Measurements from ENCODE around the gene RUSC2.

Gene RUSC2, protein sequence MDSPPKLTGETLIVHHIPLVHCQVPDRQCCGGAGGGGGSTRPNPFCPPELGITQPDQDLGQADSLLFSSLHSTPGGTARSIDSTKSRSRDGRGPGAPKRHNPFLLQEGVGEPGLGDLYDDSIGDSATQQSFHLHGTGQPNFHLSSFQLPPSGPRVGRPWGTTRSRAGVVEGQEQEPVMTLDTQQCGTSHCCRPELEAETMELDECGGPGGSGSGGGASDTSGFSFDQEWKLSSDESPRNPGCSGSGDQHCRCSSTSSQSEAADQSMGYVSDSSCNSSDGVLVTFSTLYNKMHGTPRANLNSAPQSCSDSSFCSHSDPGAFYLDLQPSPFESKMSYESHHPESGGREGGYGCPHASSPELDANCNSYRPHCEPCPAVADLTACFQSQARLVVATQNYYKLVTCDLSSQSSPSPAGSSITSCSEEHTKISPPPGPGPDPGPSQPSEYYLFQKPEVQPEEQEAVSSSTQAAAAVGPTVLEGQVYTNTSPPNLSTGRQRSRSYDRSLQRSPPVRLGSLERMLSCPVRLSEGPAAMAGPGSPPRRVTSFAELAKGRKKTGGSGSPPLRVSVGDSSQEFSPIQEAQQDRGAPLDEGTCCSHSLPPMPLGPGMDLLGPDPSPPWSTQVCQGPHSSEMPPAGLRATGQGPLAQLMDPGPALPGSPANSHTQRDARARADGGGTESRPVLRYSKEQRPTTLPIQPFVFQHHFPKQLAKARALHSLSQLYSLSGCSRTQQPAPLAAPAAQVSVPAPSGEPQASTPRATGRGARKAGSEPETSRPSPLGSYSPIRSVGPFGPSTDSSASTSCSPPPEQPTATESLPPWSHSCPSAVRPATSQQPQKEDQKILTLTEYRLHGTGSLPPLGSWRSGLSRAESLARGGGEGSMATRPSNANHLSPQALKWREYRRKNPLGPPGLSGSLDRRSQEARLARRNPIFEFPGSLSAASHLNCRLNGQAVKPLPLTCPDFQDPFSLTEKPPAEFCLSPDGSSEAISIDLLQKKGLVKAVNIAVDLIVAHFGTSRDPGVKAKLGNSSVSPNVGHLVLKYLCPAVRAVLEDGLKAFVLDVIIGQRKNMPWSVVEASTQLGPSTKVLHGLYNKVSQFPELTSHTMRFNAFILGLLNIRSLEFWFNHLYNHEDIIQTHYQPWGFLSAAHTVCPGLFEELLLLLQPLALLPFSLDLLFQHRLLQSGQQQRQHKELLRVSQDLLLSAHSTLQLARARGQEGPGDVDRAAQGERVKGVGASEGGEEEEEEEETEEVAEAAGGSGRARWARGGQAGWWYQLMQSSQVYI (N-terminal part only)

DNA sequence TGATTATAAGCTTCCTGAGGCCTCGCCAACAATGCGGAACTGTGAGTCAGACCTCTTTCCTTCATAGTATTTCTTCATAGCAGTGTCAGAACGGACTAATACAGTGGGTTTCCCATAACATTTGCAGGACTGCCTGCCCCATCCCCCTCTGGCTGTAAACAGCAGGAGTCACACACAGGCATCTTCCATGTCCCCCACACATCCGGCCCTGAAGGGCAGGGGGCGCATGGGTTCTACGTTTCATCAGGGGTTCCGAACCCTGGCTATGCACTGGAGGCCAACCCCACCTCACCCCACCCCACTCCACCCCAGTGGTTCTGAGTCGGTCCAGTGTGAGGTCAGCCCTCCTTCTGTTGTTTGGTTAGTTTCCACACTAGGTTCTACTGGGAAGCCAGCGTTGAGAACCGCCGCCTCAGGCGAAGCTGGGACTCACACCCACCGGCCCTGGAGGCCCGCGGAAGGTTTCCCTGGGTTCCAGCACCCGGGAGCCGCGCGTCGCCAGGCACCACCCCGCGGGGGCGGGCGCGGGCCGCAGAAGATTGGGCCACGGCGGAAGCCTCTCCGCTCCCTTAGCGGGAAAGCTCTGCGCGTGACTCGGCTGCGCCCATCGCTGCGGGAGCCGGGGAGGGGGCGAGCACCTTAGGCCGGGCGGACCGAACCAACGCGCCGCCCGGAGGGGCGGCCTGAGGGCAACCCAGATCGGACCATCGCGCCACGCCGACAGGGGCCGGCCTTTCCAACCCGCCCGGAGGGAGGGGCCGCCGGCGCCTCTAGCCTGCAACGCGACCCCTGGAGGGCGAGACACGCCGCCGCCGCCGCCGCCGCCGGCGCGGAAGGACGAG is at the start of gene RUSC2:
TSS of gene RUSC2 (plus strand) at position 799 of the 842 bp plus-strand sequence. CDS start 56,411 bp downstream, outside the sequence.
- peak; percentile 84 for DNase-seq

DNA sequence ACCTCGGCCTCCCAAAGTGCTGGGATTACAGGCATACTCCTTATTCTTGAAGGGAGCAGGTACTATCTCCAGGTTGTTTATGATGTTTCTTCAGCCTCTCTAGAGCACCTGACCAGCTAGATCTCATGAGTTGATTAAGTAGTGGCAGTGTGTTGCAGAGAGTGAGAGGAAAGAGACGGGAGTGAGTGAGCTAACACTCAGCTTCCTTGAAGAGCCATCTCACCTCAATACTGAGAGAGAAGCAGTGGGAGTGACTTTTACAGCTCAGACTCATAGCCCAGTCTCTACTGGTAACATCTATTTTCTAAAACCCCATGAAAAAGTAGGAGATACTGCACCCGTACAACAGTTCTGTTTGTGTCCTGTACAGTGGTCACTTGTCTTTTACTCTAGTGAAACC is 43.9 kb upstream of the RUSC2 start:
- no peak for DNase-seq

DNA sequence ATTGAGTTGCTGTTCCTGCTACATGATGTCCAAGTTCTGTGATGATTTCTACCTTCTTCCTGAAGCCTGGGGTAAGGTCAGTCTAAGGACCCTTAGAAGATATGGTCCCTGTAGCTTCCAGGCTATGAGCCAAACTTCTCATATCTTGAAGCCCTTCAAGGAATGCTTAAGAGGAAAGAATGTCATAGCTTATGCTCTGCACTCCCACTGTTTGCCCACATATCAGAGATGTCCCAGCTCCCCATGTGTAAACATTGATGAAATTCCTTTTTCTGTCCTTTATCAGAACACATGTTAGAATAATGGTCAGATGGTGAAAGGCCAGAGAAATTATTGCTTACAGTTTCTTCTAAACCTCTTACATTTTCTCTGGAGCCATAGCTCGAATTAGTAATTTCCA is 41.4 kb upstream of the RUSC2 start:
- DNase-seq: no peak

DNA sequence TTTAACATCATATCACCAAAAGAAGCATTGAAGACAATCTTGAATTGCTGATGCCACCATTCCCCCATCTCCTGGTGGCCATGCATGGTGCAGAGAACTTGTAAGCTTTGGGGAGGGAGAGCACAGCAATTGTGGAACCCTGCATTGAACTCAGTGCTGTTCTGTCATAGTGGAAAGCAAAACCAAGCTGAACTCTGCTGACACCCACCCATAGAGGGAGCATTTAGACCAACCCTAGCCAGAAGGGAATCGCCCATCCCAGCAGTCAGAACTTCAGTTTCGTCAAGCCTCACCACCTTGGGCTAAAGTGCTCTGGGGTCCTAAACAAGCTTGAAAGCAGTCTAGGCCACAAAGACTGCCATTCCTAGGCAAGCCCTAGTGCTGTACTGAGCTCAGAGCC is 37.4 kb upstream of the RUSC2 start:
- DNase-seq: no peak

DNA sequence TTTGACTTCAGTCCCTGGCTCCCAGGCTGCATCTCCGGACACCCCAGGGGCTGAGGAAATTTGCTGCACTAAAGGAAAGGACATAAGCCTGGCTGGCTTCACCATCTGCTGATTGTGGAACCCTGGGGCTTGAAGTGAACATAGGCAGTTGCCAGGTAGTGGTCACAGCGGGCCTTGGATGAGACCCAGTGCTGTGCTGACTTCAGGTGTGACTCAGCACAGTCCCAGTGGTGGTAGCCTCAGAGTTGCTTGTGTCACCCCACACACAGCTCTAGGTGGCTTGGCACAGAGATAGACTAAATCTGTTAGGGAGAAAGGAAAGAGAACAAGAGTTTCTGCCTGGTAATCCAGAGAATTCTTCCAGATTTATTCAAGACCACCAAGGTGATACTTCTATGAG is 36.1 kb upstream of the RUSC2 start:
- no peak for DNase-seq

DNA sequence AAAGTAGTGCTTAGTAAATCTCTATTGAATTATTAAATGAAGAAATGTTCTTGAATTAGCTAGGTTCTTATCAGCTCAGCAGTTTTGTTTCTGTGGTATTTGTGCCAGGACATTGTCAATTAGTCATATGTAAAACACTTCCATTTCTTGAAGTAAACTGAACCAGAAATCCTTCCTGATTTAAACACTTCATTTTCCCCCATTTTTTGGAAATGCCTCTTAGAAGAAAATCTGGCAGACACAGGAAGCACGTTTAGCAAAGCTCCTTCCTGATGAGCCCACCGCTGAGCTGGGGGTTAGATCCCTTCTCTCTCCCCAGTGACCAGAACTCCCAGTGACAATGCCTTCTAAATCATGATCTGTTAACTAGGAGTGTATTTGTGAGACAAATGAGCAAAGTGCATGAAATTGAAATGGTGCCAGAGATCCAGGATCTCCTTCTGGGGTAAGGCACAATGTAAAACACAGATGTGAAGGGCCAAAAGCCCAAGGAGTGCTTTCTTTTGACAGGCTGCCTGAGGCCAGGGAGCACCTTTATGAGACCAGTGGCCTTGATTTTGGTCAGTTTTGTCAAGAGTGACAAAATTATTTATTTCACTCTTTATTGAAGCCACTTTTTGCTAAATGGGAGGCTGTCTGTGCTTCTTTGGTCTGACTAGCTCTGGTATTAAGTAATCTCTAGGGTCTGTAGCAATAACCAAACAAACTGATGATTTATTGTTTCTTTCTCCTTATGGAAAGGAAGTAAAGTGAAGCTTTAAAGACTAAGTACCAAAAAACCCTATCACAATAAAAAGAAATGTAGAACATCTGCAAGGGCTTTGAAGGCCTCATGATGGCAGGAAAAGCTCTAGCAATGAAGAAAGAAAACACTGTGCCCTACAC is 25.5 kb upstream of the RUSC2 start:
- no peak for DNase-seq

DNA sequence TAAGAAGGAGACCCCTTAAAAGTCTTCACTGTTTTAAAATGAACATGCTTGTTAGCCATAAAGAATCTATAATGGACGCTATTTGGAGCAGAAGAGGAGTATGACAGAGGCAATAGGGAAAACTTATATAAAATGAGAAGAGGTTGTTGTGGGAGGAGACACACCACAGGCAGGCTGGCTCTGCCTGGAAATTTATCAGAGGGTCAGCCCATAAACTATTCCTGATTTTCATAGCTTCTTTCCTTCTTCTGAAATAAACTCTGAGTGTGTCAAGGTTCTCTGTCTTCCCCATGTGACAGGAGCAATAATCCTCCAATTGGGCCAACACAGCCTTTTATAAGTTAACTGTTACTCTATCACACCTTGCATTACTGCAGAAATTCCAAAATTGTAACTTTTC is 19.6 kb upstream of the RUSC2 start:
- no peak for DNase-seq

DNA sequence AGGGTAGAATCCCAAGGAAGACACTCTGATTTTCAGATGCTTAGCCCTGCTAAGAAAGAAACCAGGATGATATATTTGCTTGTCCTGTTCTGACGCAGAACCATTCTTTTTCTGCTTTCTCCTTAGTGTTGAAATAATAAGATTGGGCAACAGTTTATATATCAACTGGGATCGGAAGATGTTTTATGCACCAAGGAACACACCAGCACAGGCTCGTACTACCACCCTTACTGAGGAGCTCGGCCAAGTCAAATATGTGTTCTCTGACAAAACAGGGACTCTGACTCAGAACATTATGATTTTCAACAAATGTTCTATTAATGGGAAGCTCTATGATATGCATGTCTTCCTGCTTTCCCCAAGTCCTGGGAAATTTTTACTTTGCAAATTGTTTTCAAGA is 19.0 kb upstream of the RUSC2 start:
- no peak for DNase-seq

DNA sequence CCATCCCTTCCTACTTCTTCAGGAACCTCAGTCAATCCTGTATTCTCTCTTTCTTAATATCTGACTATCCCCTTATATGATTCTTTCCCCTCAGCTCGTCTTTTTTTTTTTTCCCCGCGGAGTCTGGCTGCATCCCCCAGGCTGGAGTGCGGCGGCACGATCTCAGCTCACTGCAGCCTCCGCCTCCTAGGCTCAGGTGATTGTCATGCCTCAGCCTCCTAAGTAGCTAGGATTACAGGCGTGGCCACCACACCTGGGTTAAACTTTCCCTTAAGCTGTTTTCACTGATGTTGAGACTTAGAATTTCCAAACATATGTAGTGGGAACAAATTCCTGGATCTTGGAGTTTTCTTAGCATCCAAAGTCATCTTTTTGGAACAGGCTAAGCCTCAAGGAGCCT is 13.3 kb upstream of the RUSC2 start:
- no peak for DNase-seq

DNA sequence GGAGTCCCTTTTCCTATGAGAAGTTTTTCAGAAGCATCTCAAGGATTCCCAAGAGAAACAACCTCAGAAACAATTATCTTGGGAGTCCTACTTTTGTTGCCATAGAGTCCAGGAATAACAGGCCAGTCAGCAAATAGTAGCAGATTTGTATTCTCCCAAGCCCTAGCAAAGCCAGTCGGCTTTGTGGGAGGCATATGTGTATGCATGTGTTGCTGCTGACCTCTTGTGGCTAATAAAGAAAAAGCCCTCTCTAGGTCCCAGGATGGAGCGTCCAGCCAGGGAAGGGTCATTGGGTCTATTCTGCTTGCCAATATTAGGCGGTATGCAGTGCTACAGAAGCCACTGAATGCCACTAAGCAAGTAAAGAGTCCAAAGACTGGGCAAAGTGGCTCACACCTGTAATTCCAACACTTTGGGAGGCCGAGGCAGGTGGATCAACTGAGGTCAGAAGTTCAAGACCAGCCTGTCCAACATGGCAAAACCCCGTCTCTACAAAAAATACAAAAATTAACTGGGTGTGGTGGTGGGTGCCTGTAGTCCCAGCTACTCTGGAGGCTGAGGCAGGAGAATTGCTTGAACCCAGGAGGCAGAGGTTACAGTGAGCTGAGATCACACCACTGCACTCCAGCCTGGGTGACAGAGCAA is 12.6 kb upstream of the RUSC2 start:
- DNase-seq: peak; percentile 88

DNA sequence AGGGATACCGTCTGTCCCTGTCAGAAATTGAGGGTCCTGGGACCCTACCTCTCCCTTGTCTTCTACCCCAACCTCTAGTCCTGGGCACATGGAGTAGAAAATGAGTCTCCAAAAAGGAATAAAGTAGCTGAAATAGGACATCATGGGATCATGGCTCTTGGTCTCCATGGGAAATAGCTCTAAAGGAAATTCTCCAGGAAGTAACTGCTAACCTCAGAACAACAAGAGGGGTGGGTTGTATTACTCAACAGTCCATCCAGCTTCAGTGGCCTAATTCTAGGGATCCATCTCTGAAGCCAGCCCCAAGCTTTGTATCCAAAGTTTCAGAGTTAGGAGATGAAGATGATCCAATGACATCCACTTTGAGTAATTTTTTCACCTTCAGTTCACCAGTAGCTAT is 11.0 kb upstream of the RUSC2 start:
- no peak for DNase-seq

DNA sequence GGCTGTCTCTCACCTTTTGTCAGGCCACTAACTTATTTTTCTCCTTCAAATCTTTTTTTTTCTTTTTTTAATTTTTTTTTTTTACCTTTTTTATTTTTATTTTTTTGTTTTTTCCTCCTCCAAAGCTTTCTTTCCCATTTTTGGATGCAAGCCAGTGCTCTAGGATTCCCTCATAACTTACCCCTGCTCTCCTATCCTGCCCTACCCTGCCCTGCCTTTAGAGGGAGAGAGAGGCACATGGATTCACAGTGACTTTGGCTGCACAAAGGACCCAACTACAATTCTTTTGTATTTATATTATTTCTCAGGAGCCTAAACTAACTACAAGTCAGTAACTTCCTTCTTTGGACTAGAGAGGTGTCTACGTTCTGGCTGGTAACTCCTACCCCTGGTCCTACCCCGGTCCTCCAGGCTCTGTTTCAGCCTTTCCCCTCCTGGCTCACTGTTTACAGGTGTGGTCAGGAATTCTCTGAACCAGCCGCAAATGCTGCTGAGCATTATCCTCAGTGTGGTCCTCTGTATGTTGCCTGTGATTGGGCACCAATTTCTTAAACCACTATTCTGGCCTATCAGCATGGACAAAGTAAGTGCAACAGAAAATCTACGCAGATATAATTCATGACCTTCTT is 8.4 kb upstream of the RUSC2 start:
- DNase-seq: peak; percentile 82

DNA sequence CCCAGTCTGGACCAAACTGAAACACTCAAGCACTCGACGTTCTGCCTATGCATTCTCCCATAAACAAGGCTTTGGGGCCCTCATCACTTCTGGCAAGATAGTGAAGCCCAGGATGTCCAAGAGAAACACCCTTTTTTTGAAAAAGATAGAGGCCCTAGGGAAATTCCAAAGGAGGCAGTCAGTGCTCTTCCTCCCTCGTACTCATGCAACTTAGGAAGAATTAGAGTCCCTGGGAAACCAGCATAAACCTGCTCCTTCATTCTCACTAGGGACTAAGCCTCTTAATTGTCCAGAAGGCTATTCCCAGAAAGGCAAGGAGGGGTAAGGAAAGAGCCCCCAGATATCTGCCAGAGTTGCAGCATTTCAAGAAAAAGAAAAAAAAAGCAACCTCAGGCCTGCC is 7.8 kb upstream of the RUSC2 start:
- DNase-seq: no peak

DNA sequence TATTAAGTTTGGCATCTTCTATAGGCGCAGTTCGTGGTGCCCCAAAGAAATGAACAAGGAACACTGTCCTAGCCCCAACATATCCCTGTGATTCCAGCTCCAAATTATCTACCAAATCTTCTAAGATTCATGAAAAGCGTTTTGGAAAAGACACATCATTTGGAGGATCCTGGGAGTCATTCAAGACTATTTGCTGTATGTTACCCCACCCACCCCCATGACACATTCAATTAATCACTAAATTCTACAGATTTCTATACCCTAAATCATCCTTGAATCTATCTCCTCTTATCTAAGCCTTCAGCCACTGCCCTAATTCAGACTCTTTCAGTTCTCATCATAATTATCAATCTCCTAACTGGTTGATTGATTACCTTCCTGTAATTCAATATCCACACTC is 5.5 kb upstream of the RUSC2 start:
- no peak for DNase-seq

DNA sequence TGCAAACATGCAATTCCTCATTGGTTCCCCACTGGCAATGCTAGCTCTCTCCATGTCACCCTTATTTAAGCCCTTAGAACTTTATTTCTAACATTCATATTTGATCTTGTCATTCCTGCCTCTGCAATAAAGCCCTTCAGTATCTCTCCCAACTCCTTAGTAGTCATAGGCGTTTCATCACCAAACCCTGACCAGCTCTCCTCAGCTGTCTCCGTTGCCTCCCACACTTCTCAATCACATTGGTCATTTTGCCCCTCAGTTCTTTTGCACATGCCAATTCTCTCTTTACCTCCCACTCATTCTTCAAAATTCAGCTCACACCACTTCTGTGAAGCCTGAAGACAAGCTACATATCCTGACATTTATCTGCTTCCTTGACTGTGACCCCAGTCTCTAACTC is 2.8 kb upstream of the RUSC2 start:
- DNase-seq: no peak

DNA sequence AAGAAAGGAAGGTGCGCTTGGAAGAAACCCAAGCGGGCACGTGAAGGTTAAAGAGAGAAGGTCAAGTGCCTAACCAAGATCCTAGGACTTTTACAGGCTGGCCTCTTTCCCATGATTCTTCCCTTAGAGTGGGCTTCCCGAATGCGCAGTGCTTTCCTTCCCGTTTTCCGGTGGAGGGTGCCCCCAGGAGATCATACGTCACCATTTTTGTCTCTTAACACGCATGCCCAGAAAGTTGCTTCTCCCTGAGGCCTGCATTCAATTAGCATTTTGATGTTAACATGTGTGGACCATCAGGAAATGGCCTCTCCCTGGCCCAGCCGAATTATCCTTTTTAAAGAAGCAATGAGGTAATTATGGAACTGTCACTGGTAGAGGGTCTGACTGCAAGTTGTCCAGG is 1.9 kb upstream of the RUSC2 start:
- no peak for DNase-seq

DNA sequence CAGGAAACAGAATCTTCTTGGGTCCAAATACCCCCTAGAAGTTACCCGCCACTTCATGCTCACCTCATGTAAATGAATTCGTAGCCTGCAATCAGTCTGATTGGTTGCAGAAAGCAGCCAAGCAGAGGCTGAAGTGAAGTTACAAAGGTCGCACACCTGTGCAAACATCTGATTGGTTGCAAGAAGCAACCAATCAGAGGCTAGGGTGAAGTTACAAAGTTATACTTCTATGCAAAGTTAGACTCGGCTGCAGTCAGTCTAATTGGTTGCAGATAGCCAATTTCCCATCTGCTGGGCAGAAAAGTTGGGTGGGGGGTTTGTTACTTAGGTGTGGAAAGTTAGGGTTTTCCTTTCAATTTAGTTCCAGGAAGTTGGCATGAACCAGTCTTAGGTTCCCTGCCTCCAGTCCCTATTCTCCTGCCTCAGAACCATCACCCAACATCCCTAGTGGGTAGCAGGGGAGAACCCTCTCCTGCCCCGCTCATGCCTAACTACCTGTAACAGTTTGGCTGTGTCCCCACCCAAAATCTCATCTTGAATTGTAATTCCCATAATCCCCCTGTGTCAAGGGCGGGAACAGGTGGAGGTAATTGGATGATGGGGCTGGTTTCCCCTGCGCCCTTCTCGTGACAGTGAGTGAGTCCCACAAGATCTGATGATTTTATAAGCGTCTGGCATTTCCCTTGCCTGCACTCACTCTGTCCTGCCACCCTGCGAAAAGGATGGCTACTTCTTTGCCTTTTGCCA is 1.2 kb upstream of the RUSC2 start:
- DNase-seq: no peak

DNA sequence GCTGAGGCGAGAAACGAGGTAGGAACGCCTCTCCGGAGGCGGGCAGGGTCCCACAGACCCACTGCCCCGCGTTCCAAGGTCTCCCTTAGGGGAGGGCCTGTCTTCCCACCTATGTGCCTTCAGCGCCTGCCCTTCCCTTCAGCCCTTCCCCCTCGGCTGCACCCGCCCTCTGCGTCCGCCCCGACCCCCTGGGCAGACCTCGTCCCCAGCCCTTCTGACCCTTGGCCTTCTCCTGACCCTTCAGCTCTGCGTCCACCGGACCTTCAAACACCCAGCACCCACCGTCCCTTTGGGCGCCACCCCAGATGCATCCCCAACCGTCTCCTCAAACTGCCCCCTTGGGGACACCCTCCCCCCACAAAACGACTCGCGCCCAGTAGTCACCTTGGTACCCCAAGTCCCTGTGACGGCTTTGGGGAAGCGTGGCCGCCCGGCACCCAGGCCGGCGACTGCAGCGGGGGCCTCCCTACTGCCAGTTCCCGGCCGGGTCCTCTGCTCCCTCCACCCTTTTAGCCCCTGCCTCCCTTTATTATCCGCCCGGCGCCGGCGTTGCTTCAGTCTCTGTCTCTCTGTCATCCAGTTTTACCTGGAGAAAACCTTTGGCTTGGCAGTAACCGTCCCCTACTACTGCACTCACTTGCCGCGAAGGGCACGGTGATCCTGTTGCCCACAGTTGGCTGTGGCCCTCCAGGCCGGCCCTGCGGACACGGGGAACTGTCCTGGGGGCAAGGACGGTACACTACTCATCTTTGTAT is 421 bp downstream of the RUSC2 start:
- DNase-seq: peak; percentile 28

All from hematopoietic multipotent progenitor cell treated with erythropoietin and hydrocortisone succinate and interleukin-3 and kit ligand, for 6 days (in vitro differentiated cells).